ENCODE results near the gene FNDC1.

FNDC1 gene

GRCh38 chr6:159127701-159128100 is 41.5 kb upstream of the FNDC1 start:
- H3K4me1 ChIP-seq (ENCODE audit: insufficient read depth, low read length) = no peaks in the 10 kb centered on the region
- no peak overlapping the region for H3K4me2 ChIP-seq (ENCODE audit: insufficient read depth, low read length)
- H4K20me1 ChIP-seq (ENCODE audit: insufficient read depth, low read length) = no peaks in the 10 kb centered on the region
- H3K27ac ChIP-seq (ENCODE audit: low read length) = no peak overlapping the region
- no peak overlapping the region for H3K9ac ChIP-seq (ENCODE audit: low read depth, low read length)
- H3K36me3 ChIP-seq (ENCODE audit: insufficient read depth, low read length) = no peaks in the 10 kb centered on the region
- no peaks in the 10 kb centered on the region for H3K79me2 ChIP-seq (ENCODE audit: insufficient read depth, low read length)
- no peaks in the 10 kb centered on the region for H3K9me3 ChIP-seq (ENCODE audit: insufficient read depth, low read length, severe bottlenecking)
- DNase-seq = no peak
- ATAC-seq (ENCODE audit: insufficient read depth, low read depth) = no peak
- no peak overlapping the region for H2AFZ ChIP-seq (ENCODE audit: low read depth, low read length)
- H3K27me3 ChIP-seq (ENCODE audit: insufficient read depth, low read length, poor library complexity) = no peaks in the 10 kb centered on the region
- TF ChIP-seq EZH2 (IDR thresholded peaks at IDR 0.05; ENCODE audit: borderline replicate concordance, low read depth, low read length, severe bottlenecking) (no peak), CTCF (IDR thresholded peaks at IDR 0.05; ENCODE audit: borderline replicate concordance, extremely low read depth, low read length, poor library complexity, severe bottlenecking) (no peak)
- no peak overlapping the region for H3K4me3 ChIP-seq (ENCODE audit: low read depth in 1 of 2, low read length in 2 of 2)

DNA sequence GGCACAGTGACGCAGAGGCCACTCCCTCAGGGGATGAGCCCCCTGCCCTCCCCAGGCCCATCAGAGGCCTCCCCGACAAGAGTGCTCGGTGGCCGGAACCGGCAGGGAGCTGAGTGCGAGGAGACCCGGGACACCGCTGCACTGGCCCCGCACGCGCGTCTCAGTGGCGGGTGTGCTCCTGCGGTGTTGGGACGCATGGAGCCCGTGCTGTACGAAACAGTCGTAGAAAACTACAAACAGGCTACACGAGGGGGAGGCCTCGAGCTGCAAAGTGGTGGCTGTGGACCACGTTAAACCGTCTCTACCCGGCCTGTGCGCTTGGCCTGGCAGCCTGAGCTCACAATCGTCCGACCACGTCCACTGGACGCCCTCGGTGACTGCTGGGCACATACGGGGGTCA is 40.2 kb upstream of the FNDC1 start:
- TF ChIP-seq CTCF (IDR thresholded peaks at IDR 0.05; ENCODE audit: borderline replicate concordance, extremely low read depth, low read length, poor library complexity, severe bottlenecking) (no peak), EZH2 (IDR thresholded peaks at IDR 0.05; ENCODE audit: borderline replicate concordance, low read depth, low read length, severe bottlenecking) (no peak)
- H3K4me1 ChIP-seq (ENCODE audit: insufficient read depth, low read length) = no peaks in the 10 kb centered on the region
- no peaks in the 10 kb centered on the region for H3K79me2 ChIP-seq (ENCODE audit: insufficient read depth, low read length)
- no peaks in the 10 kb centered on the region for H3K9me3 ChIP-seq (ENCODE audit: insufficient read depth, low read length, severe bottlenecking)
- no peak overlapping the region for H3K4me3 ChIP-seq (ENCODE audit: low read depth in 1 of 2, low read length in 2 of 2)
- H3K27me3 ChIP-seq (ENCODE audit: insufficient read depth, low read length, poor library complexity) = no peaks in the 10 kb centered on the region
- DNase-seq = no peak
- H3K36me3 ChIP-seq (ENCODE audit: insufficient read depth, low read length) = no peaks in the 10 kb centered on the region
- no peak overlapping the region for H2AFZ ChIP-seq (ENCODE audit: low read depth, low read length)
- H3K9ac ChIP-seq (ENCODE audit: low read depth, low read length) = no peak overlapping the region
- ATAC-seq (ENCODE audit: insufficient read depth, low read depth) = no peak
- H3K27ac ChIP-seq (ENCODE audit: low read length) = no peak overlapping the region
- no peaks in the 10 kb centered on the region for H4K20me1 ChIP-seq (ENCODE audit: insufficient read depth, low read length)
- H3K4me2 ChIP-seq (ENCODE audit: insufficient read depth, low read length) = no peak overlapping the region

- Histone ChIP-seq H3K4me3 (ENCODE audit: low read depth in 1 of 2, low read length in 2 of 2) (no peak overlapping the region), H3K27ac (ENCODE audit: low read length) (no peak overlapping the region), H3K36me3 (ENCODE audit: insufficient read depth, low read length) (no peaks in the 10 kb centered on the region), H2AFZ (ENCODE audit: low read depth, low read length) (no peak overlapping the region), H3K4me1 (ENCODE audit: insufficient read depth, low read length) (no peaks in the 10 kb centered on the region), H4K20me1 (ENCODE audit: insufficient read depth, low read length) (no peaks in the 10 kb centered on the region), H3K4me2 (ENCODE audit: insufficient read depth, low read length) (no peak overlapping the region), H3K9ac (ENCODE audit: low read depth, low read length) (no peak overlapping the region), H3K79me2 (ENCODE audit: insufficient read depth, low read length) (no peaks in the 10 kb centered on the region), H3K27me3 (ENCODE audit: insufficient read depth, low read length, poor library complexity) (no peaks in the 10 kb centered on the region), H3K9me3 (ENCODE audit: insufficient read depth, low read length, severe bottlenecking) (no peaks in the 10 kb centered on the region)
- ATAC-seq (ENCODE audit: insufficient read depth, low read depth) (no peak), DNase-seq (no peak)
- TF ChIP-seq EZH2 (IDR thresholded peaks at IDR 0.05; ENCODE audit: borderline replicate concordance, low read depth, low read length, severe bottlenecking) (no peak), CTCF (IDR thresholded peaks at IDR 0.05; ENCODE audit: borderline replicate concordance, extremely low read depth, low read length, poor library complexity, severe bottlenecking) (no peak)
Observed at GRCh38 chr6:159130846-159131245, 38.4 kb upstream of the FNDC1 start.

DNA sequence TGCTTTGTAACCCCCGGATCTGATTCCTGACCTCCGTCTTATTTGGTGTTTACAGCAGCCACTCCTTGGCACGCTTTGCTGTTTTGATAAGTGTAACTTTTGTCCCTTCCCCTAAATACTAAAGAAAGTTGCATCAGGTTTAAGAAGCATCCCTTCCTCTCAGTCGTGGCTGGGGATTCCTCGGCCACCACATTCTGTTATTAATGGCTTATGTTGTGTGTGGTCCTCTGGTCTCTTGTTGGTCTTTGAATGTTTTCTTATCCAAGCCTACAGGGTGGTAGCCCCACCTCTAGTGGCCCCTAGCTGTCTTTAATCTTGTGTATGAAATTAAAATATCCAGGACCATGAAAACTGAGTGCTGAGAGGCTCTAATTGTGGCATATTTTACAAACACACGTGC is 37.5 kb upstream of the FNDC1 start:
- Histone ChIP-seq H3K9ac (ENCODE audit: low read depth, low read length) (no peak overlapping the region), H3K27me3 (ENCODE audit: insufficient read depth, low read length, poor library complexity) (no peaks in the 10 kb centered on the region), H2AFZ (ENCODE audit: low read depth, low read length) (no peak overlapping the region), H3K79me2 (ENCODE audit: insufficient read depth, low read length) (no peaks in the 10 kb centered on the region), H3K9me3 (ENCODE audit: insufficient read depth, low read length, severe bottlenecking) (no peaks in the 10 kb centered on the region), H4K20me1 (ENCODE audit: insufficient read depth, low read length) (no peaks in the 10 kb centered on the region), H3K4me1 (ENCODE audit: insufficient read depth, low read length) (no peaks in the 10 kb centered on the region), H3K27ac (ENCODE audit: low read length) (no peak overlapping the region), H3K4me3 (ENCODE audit: low read depth in 1 of 2, low read length in 2 of 2) (no peak overlapping the region), H3K4me2 (ENCODE audit: insufficient read depth, low read length) (no peak overlapping the region), H3K36me3 (ENCODE audit: insufficient read depth, low read length) (no peaks in the 10 kb centered on the region)
- ATAC-seq (ENCODE audit: insufficient read depth, low read depth) (no peak), DNase-seq (no peak)
- no peak for TF ChIP-seq CTCF (IDR thresholded peaks at IDR 0.05; ENCODE audit: borderline replicate concordance, extremely low read depth, low read length, poor library complexity, severe bottlenecking)
- no peak for TF ChIP-seq EZH2 (IDR thresholded peaks at IDR 0.05; ENCODE audit: borderline replicate concordance, low read depth, low read length, severe bottlenecking)

All from DND-41 (cell line).